T-helper 9 cell (primary cell): ENCODE results near the gene SLC29A2.
"Not testable (repeated sequence)": the region's sequence is repeated elsewhere in the genome, so short reads cannot be mapped to it uniquely, and the experiment has no call there.

Experiments used
- DNase-seq: peaks from one replicate; pipeline ENCODE4 v3.0.0-alpha.2; 2020

The SLC29A2 gene

DNA sequence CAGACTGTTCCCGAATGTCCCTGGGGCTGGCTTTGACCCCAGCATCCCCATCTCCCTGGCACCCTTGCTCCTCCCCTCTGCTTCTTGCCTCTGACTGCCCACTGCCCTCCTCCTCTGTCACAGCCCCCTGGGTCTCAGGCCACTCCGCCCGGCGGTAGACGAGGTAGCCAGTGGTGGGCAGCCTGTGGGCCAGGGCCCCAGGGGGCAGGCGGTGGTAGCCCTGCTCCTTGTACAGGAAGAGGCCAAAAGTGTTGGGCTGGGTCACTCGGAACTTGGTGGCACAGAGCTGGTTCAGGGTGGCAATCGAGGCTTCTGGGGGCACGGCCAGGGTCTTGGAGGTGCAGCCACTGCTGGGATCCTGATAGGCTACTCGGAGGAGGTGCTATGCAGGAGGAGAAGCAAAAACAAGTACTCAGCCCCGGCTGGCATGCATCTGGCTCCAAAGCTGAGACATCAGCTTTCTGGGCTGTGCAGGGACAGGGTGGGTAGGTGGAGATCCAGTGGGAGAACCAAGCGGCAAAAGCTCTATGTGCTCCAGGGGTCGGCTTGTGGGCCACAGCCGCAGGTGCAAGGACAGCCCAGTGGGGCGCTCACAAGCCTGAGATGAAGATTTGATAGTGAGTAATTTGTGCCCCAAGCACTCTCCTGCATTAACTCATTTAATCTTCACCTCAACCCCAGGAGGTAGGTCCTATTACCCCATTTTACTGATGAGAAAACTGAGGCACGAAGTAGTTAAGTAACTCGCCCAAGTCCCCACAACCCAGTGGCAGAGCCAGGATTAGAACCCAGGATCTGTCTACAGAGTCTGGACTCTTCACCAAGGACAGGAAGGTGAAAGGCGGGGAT is 39.0 kb downstream of the SLC29A2 start:
- no peak for DNase-seq

DNA sequence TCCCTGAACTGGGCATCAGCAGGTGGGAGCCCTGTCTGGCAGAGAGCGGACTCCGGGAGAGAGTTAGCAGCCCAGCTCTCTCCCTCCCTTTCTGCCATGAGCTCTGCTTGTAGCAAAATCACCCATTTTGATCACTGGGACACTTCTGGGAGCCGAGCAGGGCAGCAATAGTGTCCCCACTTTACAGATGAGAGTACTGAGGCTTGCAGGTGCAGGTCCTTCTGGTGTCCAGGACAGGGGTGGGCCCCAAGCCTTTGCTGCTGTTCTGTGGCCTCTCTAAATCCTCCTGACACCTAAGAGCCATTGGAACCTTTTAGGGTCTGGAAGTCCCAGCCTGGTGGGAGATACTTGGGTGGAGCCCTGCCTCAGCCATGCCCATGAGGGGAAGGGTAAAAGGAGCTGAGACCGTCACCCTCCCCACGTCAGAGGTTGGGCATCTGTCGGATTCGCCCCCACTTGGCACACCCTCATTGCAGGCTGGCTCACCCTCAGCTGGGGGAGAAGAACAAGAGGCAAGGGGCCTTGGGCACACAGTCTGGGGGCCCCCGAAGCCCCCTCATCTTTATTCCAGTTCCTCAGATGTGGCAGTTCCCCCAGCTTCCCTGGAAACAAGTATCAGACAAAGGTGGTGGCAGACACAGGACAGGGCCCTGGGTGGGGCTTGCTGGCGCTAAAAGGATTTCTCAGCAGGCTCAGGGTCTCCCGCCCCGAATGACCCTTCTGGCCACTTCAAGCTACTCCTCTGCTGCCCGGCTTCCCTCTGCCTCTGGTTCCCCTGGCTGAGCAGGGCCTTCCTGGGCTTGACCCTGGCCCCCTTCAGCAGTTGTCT is 39.8 kb downstream of the SLC29A2 start:
- no peak for DNase-seq

DNA sequence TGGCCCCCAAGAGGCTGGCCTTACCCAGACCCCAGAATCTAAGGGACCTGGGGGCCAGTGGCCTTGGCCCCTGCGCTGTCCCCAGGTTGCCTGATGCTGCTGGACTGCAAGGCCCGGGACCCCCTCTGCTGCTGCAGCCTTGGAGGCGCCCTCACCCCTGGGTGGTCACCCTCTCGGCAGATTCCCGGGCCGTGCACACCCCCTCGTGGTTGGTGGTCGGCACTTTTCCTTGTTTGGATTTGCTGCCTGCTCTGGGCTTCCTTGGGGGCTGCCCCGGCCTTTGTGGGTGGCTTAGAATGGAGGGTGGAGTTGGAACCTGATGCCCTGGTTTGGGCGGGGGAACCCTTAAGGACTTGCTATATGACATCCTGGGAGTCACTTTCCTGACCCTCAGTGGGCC is 40.6 kb downstream of the SLC29A2 start:
- DNase-seq = no peak

DNA sequence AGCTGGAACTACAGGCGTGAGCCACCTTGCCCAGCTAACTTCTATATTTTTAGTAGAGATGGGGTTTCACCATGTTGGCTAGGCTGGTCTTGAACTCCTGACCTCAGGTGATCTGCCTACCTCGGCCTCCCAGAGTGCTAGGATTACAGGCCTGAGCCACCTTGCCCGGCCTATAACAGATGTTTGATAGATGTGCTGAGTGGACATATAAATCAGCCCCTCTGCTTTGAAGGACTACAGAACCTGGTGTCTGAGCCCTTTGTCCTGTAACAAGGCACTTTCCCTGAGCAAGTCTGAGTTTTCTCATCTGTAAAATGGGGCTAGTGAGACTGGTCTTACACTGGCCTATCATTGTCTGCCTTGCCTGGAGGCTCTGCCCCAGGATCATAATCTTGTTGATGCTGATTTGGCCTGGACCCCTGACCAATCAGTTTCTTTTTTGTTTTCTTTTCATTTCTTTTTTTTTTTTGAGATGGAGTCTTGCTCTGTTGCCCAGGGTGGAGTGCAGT is 42.3 kb downstream of the SLC29A2 start:
- DNase-seq = no peak

DNA sequence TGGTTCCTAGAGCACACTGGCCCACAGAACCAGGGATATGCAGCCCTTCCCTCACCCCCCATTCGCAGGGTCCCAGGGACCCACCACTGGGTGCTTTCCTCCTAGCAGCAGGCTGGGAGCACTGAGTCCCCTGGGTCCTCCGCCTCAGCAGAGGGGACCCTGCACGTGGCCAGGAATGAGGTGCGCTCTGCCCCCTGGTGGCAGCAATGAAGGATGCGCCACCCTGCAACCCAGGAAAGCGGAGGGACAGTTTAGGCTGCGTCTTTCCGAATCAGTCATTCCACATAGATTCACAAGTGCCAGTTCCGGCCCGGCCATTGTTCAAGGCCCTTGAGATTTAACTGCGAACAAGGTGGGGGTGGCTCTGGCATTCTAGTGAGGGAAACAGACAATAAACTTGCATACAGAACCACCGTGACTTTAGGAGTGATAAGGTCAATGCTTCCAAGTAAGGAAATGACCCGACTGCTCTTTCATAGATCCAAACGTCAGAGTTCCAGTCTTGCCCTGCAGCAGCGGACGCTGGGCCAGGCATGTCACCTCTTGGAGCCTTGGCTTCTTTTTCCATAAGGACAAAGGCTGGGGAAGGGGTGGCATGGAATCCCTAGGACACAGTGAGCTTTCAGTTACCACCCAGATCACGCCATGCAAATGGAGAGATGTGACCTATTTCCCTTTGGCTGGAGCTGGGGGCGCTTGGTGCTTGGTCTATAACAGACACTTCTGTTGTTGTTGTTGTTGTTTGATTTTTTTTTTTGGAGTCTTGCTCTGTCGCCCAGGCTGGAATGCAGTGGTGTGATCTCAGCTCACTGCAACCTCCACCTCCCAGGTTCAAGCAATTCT is 43.0 kb downstream of the SLC29A2 start:
- peak; percentile 75 for DNase-seq

DNA sequence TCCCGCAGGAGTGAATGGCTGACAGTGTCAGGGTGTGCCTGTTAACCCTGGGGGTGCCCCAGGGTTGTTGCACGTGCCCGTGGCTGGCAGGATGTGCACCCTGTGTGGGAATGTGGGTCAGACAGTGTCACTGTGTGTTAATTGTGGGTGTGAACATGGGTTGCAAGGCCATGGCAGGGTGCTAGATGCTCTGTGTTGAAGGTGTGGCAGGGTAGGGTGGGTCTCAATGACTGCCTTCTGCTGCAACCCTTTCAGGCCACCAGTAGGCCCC is 43.6 kb downstream of the SLC29A2 start:
- DNase-seq = no peak

DNA sequence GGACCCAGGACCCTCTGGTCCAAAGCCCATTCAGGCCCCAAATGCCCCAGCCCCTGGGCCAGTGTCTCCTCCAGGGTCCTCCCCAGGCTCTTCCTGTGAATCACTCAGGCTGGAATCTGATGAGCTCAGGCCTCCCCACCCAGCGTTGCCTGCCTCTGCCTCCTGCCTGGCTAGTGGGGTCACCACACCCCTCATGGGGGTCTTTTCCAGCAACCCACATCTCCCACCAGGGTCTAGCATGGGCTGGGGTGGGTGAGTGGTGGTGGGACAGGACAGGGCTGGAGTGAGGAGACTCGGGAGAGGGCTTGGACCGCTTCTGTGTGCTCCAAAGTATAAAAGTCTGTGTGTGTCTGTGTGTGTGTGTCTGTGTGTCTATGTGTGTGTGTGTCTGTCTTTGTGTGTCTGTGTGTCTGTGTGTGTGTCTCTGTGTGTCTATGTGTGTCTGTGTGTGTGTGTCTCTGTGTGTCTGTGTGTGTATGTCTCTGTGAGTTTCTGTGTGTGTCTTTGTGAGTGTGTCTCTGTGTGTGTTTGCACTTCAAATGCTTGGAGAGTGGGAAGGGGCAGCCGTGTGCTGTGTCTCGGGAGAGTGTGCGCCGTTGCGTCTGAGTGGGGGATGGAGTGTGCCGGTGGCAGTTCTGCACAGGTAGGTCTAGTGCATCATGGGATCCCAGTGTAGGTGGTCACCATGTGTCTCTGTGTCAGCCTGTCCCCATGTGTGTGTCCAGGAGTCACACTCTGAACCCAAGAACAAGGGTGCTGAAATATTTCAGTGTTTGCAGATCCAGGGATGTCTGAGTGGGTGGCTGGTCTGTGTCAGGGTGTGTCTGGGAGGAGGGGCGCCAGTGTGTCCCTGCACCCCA is 44.2 kb downstream of the SLC29A2 start:
- DNase-seq = no peak

DNA sequence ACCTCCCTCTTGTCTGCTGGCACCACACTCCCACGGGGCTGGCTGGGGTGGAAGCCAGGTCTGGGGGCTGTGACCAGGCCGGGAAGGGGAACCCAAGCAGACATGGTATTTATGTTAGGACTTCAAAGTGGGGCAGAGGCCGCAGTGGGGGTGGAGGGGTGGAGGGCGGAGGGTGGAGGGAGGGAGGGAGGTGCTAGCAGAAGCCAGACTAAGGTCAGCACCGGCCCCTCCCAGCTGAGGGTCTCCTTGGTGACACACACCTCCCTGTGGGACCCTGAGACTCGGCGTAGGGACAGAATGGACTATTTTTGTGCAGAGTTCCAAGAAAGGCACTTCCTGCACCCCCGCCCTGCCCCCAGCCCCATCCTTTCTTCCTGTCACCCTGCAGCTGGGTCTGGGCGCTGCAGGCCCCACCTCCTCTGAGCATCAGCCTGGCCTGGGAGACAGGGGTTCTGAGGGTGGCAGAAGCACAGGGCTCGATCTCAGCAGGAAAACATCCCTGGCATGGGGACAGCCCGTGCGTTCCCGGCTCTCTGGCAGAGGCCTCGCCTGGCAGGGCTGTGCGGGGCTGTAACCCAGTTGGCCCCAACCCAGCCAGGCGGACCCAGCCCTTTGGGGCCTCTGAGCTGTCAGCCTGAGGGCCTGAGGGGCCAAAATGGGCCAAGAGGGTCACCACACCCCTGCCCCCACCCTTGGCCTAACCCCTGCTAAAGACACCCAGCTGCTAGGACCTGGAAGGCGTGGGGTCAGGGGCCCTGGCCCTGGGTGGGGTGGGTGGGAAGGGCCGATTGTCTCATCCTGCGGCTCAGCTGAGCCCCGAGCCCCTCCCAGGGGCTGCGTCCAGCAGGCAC is 45.1 kb downstream of the SLC29A2 start:
- no peak for DNase-seq

DNA sequence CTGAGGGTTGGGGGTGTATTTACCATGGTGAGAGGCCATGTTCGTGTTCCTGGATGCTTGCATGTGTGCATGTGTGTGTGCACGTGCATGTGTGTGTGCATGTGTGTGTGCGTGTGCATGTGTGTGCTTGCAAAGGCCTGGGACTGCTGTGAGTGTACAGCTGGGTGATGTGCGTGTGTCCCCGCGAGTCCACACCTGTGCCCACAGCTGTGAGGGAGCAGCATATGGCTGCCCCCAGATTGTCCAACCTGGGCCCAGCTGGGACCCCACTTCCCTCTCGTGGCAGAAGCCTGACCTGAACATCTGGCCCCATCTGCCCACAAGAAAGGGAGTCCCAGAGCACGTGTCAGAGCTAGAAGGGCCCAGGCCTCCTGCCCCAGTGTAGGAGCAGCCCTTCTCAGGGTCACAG is 46.3 kb downstream of the SLC29A2 start:
- DNase-seq = no peak

DNA sequence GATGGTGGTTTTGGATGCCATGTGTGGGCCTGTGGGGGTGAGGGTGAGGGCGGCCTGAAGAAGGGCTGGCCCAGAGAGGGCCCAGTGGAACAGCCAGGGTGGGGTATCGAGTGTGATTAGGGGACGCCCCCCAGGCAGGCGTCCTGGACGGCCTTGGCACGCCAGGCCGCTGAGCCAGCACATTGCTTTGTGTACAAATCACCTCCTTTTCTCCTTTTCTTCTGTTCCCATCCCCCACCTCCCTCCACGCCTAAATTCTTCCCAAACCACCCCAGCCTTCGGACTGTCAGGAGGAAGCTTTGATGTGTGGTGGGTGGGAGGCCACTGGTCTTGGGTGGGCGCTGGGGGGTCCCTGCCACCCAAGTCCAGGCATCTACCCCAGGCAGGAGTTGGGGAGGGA is 46.9 kb downstream of the SLC29A2 start:
- DNase-seq = no peak

DNA sequence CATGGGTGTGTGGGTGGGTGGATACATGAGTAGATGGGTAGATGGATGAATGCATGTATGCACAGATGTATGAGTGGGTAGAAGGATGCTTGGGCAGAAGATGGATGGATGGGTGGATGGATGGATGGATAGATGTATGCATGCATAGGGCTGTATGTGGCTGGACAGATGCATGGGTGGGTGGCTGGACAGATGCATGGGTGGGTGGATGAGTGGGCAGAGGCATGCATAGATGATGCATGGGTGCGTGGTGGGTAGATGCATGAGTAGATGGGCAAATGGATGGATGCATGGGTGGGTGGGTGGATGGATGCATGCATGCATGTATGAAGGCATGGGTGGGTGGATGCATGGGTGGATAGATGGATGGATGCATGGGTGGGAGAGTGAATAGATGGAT is 47.9 kb downstream of the SLC29A2 start:
- no peak for DNase-seq

DNA sequence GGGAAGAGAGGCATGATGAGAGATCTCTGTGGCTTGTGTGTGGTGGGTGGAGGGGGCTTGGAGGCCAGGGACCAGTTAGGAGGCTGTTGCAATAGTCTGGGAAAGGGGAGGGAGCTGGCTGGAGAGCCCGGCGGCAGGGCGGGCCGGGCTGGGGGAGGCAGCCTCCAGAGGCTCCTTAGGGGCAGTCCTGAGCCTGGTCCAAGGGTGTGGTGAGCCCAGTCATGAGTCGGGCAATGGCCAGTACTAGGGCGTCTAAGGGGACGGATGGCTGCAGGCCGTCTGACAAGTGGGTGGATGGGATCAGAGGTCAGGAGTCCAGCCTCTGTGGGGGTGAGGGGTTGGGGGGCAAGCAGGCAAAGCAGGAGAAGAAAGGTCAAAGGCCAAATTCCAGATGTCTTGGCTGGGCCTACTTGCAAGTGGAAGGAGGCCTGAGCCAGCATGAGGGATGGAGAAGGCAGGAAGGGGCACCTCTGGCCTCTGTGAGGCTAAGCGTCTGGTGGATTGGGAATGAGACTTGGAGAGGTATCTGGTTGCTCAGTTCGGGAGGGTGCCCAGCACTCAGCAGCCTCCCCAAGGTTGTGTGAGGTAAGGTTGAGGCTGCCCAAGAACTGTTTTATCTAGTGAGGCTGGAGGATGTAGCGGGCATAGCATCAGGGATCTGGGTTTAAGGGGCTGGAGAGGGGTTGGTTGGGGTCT is 48.7 kb downstream of the SLC29A2 start:
- DNase-seq = no peak

DNA sequence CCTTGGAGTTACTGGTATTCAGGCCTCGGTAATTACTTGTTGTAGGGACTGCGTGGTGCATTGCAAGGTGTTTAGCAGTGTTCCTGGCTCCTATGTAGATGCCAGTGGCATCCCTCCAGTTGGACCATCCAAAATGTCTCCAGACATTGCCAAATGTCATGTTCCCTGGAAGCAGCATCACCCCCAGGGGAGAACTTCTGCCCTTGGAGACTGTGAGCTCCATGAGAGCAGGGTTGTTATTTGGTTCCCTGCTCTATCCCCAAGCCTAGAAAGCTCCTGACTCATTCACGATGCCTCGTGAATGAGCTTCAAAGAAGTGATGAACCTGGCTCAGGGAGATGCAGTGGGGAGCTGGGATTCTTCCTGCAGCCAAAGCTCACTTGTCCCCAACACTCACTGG is 50.0 kb downstream of the SLC29A2 start:
- DNase-seq = no peak

DNA sequence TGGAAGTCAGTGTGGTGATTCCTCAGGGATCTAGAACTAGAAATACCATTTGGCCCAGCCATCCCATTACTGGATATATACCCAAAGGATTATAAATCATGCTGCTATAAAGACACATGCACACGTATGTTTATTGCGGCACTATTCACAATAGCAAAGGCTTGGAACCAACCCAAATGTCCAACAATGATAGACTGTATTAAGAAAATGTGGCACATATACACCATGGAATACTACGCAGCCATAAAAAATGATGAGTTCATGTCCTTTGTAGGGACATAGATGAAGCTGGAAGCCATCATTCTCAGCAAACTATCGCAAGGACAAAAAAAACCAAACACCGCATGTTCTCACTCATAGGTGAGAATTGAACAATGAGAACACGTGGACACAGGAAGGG is 50.8 kb downstream of the SLC29A2 start:
- DNase-seq = not testable (repeated sequence)

DNA sequence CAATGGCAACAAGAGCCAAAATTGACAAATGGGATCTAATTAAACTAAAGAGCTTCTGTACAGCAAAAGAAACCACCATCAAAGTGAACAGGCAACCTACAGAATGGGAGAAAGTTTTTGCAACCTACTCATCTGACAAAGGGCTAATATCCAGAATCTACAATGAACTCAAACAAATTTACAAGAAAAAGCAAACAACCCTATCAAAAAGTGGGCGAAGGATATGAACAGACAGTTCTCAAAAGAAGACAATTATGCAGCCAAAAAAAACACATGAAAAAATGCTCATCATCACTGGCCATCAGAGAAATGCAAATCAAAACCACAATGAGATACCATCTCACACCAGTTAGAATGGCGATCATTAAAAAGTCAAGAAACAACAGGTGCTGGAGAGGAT is 51.3 kb downstream of the SLC29A2 start:
- DNase-seq = not testable (repeated sequence)

DNA sequence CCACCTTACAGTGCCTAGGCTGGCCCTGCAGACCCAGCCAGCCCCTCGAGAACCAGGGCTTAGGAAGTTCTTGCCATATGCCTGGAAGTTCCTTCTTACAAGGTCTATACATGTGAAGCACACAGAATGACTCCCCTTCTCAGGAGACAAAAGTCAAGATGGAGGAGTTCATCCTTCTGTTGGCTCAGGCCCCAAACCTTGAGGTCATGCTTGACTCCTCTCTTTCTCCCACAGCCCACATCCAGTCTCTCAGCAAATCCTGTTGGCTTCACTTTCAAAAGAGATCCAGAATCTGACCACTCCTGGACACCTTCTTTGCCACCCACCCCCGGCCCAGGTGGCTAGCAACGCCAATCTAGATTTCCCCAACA is 53.0 kb downstream of the SLC29A2 start:
- no peak for DNase-seq

DNA sequence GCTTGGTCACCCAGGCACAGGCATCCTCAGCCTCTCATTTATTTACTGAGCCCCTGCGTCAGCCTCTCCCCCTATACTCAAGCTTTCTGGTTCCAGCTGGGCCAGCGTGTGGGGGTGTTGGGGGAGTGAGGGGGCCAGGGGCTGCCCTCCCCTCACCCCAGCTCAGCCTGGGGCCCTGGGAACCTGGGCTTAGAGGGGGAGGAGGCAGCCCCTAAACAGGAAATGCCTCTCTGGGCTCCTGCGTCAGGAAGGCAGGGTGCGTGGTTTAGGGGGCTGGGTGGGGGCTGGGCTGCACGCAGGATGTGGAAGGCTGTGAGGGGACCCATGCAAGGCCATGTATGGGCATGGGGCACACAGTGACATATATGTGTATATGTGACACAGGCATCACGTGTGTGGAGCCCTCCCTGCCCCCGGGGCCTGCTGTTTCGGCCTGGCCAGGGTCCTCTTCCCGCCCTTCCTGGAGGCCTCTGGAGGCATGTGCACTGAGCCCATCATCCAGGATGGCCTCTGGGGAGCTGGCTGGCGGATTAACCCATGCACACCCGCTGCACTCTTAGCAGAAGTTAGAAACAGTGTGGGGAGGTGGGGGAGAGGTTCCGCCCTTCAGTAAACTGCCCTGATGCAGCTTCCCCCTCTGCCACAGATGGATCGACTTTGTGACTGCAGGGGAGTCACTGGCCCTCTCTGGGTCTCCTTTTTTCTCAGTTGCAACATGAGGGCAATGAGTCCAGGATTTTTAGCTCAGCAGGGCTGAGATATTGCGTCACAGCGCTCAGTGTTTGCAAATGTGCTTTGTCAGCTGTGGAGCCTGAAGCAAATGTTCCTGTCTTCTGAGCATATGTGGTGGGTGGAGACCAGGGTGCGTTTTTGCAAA is 53.6 kb downstream of the SLC29A2 start:
- DNase-seq = no peak

DNA sequence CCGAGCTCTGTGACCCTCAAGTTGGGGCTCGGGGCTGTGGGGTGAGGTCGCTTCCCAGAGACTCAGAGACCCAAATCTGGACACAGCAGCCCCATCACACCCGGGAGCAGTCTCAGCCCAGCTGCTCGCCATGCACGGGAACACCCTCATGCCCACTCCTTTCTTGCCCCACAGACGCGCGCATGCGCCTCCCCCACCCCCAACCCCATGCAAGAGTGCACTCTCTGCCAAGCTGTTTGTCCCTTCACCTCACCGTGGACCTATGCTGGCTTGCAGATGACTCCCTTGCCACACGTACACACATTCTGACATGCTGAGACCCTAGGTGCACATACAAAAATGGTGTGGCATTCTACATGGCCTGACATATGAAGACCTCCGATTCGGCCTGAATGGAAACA is 54.2 kb downstream of the SLC29A2 start:
- DNase-seq = no peak

DNA sequence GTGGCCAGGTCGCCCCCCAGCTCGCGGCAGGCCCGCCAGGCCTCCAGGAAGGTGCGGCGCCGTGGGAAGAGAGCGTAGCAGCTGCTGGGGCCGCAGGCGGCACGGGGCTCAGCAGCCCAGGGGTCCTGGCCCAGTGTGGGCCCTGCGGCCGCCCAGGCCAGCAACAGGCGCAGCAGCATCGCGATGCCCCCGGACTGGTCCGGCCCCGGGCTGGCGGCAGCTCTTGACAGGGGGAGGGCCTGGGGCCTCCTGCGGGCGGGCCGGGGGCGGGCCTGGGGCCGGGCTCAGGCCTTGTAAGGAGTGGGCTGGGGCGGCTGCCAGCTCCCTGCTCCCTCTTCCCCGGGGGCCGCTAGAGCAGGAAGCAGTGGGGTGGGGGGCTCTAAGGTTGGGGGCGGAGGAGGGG is 54.7 kb downstream of the SLC29A2 start, which contains the start of gene CD248:
CD248 (minus strand) TSS at position 196 of the 403 bp plus-strand sequence; CDS start at position 179, 17 bp downstream.
- no peak for DNase-seq
